Medulla oblongata (tissue), 1 donor: ENCODE data around the gene KPNA3.
A peak's percentile ranks its signal among the peaks of the same experiment; 100 is the strongest.

ENCODE experiments used
- DNase-seq: peaks from one replicate; pipeline ENCODE4 v3.0.0-alpha.2; 2015; ENCODE audit errors: extremely low spot score

Gene KPNA3

DNA sequence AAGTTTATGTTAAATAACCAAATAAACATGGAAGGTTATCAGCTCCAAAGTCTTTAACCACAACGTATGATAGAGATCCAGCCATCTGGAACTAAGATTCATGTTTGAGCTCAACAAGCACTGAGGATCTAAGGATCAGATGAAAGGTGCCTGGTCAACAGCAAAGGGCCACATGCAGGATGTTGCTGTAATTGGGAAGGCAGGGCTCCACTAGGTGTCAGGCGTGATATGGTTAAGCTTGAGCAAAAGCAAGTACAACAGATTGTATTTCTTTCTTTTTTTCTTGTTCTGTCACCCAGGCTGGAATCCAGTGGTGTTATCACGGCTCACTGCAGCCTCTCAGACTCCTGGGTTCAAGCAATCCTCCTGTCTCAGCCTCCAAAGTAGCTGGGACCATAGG lies 113.2 kb downstream of the KPNA3 start:
- peak; percentile 29 for DNase-seq

DNA sequence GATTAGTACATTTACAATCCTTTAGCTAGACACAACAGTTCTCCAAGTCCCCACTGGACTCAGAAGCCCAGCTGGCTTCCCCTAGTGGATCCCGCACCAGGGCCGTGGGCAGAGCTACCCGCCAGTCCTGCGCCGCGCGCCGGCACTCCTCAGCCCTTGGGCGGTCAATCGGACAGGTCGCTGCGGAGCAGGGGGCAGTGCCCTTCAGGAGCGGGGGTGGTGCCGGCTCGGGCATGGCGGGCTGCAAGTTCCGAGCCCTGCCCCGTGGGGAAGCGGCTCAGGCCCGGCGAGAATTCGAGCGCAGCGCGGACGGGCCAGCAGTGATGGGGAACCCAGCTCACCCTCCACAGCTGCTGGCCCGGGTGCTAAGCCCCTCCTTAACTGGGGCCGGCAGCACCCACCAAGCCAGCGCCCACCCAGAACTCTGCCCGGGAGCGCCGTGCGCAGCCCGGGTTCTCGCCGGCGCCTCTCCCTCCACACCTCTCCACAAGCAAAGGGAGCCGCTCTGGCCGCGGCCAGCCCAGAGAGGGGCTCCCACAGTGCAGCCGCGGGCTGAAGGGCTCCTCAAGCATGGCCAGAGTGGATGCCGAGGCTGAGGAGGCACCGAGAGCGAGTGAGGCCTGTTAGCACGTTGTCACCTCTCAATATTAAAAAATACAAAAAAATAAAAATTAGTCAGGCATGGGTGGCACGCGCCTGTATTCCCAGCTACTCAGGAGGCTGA lies 114.1 kb downstream of the KPNA3 start:
- DNase-seq, result no peak

DNA sequence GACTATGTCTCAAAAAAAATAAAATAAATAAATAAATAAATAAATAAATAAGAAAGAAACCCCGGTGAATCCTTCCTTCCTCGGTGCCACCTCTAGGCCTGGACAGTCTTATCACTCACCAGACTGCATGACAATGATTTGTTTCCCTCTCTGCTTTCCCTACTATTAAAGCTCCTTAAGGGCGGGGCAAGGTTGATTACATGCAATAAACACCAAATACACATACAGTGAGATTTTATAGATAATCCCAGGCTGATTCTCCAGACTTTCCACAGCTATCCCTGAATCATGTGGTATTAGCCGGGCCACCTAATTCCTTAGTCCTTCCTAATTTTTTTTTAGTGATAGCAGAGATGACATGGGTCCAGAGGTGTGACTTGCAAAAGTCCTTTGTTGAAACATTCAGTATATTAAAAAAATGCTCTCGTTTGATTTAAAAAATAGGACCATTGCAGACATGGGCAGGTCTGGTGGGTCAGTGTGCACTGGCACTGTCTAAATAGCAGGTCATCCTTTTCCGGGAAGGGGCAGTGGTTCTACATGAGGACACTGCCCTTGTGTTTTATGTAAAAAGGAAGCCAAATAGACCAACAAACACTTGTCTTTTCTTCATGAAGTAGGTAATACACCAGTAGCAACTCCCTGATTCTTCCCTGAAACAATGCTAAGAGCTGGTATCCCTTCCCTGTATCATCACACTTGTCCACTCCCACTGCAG lies 115.7 kb downstream of the KPNA3 start:
- no peak for DNase-seq

GRCh38 chr13:49670828-49671227 lies 121.7 kb downstream of the KPNA3 start:
- DNase-seq, result no peak

GRCh38 chr13:49669735-49670309 lies 122.7 kb downstream of the KPNA3 start:
- peak; percentile 82 for DNase-seq

- DNase-seq, result no peak
Measured at GRCh38 chr13:49667773-49668172, 124.7 kb downstream of the KPNA3 start.

- DNase-seq, result no peak
Measured at GRCh38 chr13:49664606-49665005, 127.9 kb downstream of the KPNA3 start.

GRCh38 chr13:49657241-49657641 lies 135.2 kb downstream of the KPNA3 start:
- DNase-seq, result no peak

- no peak for DNase-seq
Measured at GRCh38 chr13:49655906-49656305, 136.6 kb downstream of the KPNA3 start.

DNA sequence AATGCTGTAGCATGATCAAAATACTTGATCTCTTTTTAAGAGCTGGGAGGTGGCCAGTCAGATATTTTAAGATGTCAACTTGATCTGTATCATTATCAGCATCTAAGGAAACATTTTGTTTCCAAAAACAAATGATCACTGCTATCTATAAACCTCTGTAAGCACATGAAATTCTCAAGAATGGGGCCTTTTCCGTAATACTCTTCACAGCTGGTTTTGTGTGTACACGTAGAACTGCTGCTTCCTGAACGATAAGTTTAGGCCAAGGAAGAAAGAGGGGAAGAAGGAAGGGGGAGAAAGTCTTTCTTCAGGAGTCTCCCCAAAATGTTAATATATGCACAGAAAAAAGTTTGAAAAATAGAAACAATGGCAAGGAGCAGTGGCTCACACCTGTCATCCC lies 138.5 kb downstream of the KPNA3 start:
- no peak for DNase-seq

GRCh38 chr13:49653478-49653877 lies 139.0 kb downstream of the KPNA3 start:
- DNase-seq, result no peak

DNA sequence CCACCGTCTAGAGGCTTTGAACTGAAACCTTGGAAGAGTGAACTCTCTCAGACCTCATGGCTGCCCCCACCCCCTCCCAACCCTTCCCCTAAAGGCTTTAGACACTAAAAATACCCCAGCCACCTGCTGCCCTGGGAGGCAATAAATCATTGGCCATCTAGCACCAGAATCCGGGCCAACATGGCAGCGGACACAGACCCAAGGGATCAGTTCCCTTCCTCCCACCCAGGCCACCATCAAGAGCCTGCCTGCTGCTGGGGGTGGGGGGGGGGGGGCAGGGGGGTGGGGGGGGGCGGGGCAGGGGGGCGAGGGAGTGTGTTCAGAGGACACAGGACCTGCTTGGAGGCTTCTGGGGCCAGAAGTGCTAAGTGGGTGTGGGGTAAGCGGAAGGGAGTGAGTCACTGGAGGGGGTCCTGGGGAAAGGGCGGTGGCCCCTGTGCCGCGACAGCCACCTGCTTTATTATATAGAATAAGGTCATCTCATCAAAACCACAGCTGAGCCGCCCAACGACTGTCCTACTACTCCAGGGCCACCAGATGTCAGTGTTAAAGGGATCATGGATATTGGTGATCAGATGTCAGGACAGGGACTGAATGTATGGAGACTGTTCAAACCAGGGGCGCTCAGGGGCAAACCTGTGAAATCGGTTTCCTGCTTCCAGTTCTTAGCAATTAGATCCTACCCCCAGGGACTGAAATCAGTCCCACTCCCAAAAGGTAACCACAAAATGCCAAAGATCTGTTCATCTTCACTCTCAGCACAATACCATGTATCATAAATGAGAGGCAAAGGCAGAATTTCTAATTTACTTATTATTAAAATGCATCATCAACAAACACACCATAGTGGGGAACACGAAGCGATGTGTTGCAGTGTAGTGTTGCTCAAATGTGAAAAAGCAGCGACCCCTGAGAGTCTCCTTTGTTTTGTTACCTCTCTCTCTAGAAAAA lies 139.9 kb downstream of the KPNA3 start:
- DNase-seq, result peak; percentile 53

DNA sequence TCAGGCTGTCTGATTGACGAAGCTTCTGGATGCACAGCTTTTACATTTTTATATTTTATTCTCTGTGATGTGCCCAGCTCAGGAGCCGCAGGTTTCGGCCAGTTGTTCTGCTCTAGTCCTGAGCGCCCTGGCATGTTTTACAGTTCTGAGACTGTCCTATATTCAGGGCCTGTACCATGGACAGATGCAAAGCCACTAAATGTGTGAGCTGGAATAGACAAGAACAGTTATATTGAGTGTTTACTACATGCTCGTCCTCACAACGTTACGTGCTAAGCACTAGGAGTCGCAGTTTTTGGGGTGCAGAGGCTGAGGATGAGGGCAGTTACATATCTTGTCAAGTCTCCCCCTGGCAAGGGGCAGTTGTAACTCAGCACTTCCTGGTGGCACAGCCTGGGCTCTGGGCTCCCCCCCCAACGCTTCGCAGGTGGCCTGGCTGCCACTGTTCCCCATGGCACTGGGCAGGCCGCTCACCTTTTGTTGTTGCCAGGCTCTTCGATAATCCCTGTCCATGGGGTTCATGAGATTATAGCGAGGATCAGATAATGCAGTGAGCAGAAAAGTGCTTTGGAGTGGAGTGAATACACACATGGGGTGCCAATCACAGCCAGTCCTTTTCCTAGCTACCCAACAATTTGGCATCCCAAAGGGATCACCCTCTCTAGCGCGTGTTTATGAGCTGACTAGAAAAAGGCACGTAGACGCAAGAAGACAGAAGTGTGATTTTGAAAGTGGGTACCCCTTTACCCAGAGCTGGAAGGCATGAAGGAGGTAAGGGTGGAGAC lies 140.7 kb downstream of the KPNA3 start:
- DNase-seq, result no peak

GRCh38 chr13:49649963-49650312 lies 142.5 kb downstream of the KPNA3 start:
- no peak for DNase-seq
